H1 (cell line): ENCODE data around the gene OSBPL5. TPM values are rescaled to one million over a fixed set of nuclear protein-coding genes. Genes with fewer than 3 reads are reported as not detected.

Source experiments
- CTCF ChIA-PET: fragments of 300-600 bp; sonication (Branson Sonifier 250); formaldehyde crosslinking; loops from one replicate; lab custom pipeline; 2021; ENCODE audit not compliant: partially characterized antibody; lab: Charles Lee
- POLR2A ChIA-PET: fragments of 300-600 bp; sonication (Branson Sonifier 250); formaldehyde crosslinking; loops from one replicate; lab custom pipeline; 2021; ENCODE audit warnings: inconsistent platforms; ENCODE audit not compliant: partially characterized antibody; lab: Charles Lee
- DNase-seq, 2 experiments: peaks; one replicate each; pipeline versions ENCODE4 v3.0.0 to v3.0.0-alpha.2; 2010 to 2022; ENCODE audit warnings: low spot score in 2 of 2, low read depth in 1 of 2, mixed read lengths in 1 of 2
- FAIRE-seq: peaks from 2 replicates; lab custom pipeline; 2011; peaks lifted over from hg19 to GRCh38; lab: Jason Lieb, UNC
- H2AFZ ChIP-seq: 2 replicates; pipeline ENCODE4 v1.8.1; 2012; ENCODE audit warnings: low read length, inconsistent platforms
- H2AK5ac ChIP-seq: 2 replicates; pipeline ENCODE4 v1.6.1; 2013; ENCODE audit warnings: low read depth, low read length
- H2BK120ac ChIP-seq: replicated peaks from 2 replicates; pipeline ENCODE3; 2013; ENCODE audit warnings: low read depth, low read length, inconsistent platforms
- H2BK12ac ChIP-seq: 2 replicates; pipeline ENCODE4 v1.6.1; 2013; ENCODE audit warnings: low read depth, low read length
- H2BK15ac ChIP-seq: 2 replicates; pipeline ENCODE4 v1.6.1; 2013; ENCODE audit warnings: low read length
- H2BK20ac ChIP-seq: 2 replicates; pipeline ENCODE4 v1.6.1; 2013; ENCODE audit warnings: low read length
- H2BK5ac ChIP-seq: 2 replicates; pipeline ENCODE4 v1.6.1; 2013; ENCODE audit warnings: low read depth, low read length
- H3K14ac ChIP-seq: 2 replicates; pipeline ENCODE4 v1.6.1; 2013; ENCODE audit warnings: inconsistent platforms; ENCODE audit not compliant: insufficient read length
- H3K18ac ChIP-seq: 2 replicates; pipeline ENCODE4 v1.6.1; 2013; ENCODE audit warnings: low read length; ENCODE audit errors: extremely low read depth
- H3K23ac ChIP-seq: 2 replicates; pipeline ENCODE4 v1.6.1; 2013; ENCODE audit warnings: inconsistent platforms; ENCODE audit not compliant: insufficient read length
- H3K23me2 ChIP-seq: 2 replicates; pipeline ENCODE4 v1.6.1; 2013; ENCODE audit warnings: low read depth, low read length
- H3K27ac ChIP-seq: 2 replicates; pipeline ENCODE4 v1.6.1; 2011; ENCODE audit warnings: low read depth, low read length, inconsistent platforms
- H3K27me3 ChIP-seq, 4 experiments: replicated peaks in 1 of 4; 1 replicate in 1 of 4; 2 replicates in 3 of 4; pipeline versions ENCODE4 v1.6.1 to v1.8.1; 2011 to 2013; ENCODE audit warnings: low read length in 3 of 4, mild to moderate bottlenecking in 3 of 4, inconsistent platforms in 2 of 4, mixed read lengths in 2 of 4, moderate library complexity in 1 of 4; ENCODE audit not compliant: control insufficient read depth in 3 of 4, insufficient read depth in 3 of 4; ENCODE audit errors: extremely low read depth in 1 of 4
- H3K36me3 ChIP-seq, 4 experiments: 2 replicates each; pipeline versions ENCODE4 v1.6.1 to v1.8.1; 2011 to 2013; ENCODE audit warnings: mild to moderate bottlenecking in 4 of 4, low read length in 3 of 4, moderate library complexity in 2 of 4, control low read depth in 1 of 4, inconsistent platforms in 1 of 4; ENCODE audit not compliant: insufficient read depth in 4 of 4, control insufficient read depth in 2 of 4
- H3K4ac ChIP-seq: replicated peaks from 2 replicates; pipeline ENCODE3; 2013; ENCODE audit warnings: low read length, low read depth, mixed read lengths, inconsistent platforms; ENCODE audit not compliant: insufficient read length
- H3K4me1 ChIP-seq, 4 experiments: replicated peaks in 1 of 4; 1 replicate in 1 of 4; 2 replicates in 3 of 4; pipeline versions ENCODE4 v1.6.1 to v1.8.1; 2011 to 2013; ENCODE audit warnings: low read length in 3 of 4, inconsistent platforms in 2 of 4, mixed read lengths in 1 of 4; ENCODE audit not compliant: insufficient read depth in 4 of 4, control insufficient read depth in 3 of 4
- H3K4me2 ChIP-seq, 2 experiments: 2 replicates each; pipeline versions ENCODE4 v1.6.1 to v1.8.1; 2011 to 2013; ENCODE audit warnings: low read depth in 2 of 2, low read length in 2 of 2, control low read depth in 1 of 2, inconsistent platforms in 1 of 2, mild to moderate bottlenecking in 1 of 2; ENCODE audit not compliant: insufficient read depth in 1 of 2
- H3K4me3 ChIP-seq, 4 experiments: fragments of 200-600, 300-600 bp in 1 of 4; sonication (generic), shearing (Covaris generic), sonication (Bioruptor Twin) in 1 of 4; 2 replicates each; pipeline versions ENCODE4 v1.5.1 to v1.8.1; 2011 to 2016; ENCODE audit warnings: low read length in 4 of 4, low read depth in 3 of 4, control low read depth in 2 of 4, inconsistent platforms in 2 of 4, mild to moderate bottlenecking in 2 of 4, mixed read lengths in 1 of 4, moderate library complexity in 1 of 4; ENCODE audit not compliant: insufficient read depth in 2 of 4; ENCODE audit errors: extremely low read depth in 1 of 4
- H3K56ac ChIP-seq: replicated peaks from 2 replicates; pipeline ENCODE3; 2013; ENCODE audit warnings: low read depth, mild to moderate bottlenecking, mixed read lengths, low read length, inconsistent platforms; ENCODE audit not compliant: insufficient read length
- H3K79me1 ChIP-seq: 2 replicates; pipeline ENCODE4 v1.6.1; 2013; ENCODE audit warnings: low read depth, low read length, control low read depth
- H3K79me2 ChIP-seq, 2 experiments: 2 replicates each; pipeline versions ENCODE4 v1.6.1 to v1.8.1; 2012 to 2013; ENCODE audit warnings: low read length in 2 of 2, mild to moderate bottlenecking in 2 of 2, inconsistent platforms in 1 of 2; ENCODE audit not compliant: insufficient read depth in 2 of 2, control insufficient read depth in 1 of 2
- H3K9ac ChIP-seq, 4 experiments: replicated peaks in 1 of 4; 1 replicate in 1 of 4; 2 replicates in 3 of 4; pipeline versions ENCODE4 v1.6.1 to v1.8.1; 2011 to 2013; ENCODE audit warnings: low read depth in 3 of 4, low read length in 3 of 4, control low read depth in 2 of 4, mild to moderate bottlenecking in 2 of 4, moderate library complexity in 2 of 4, inconsistent platforms in 1 of 4; ENCODE audit errors: extremely low read depth in 1 of 4
- H3K9me3 ChIP-seq, 2 experiments: 2 replicates each; pipeline versions ENCODE4 v1.6.1 to v1.8.1; 2012 to 2013; ENCODE audit warnings: mild to moderate bottlenecking in 2 of 2, moderate library complexity in 2 of 2, control low read depth in 1 of 2, inconsistent platforms in 1 of 2, low read depth in 1 of 2, low read length in 1 of 2, mixed read lengths in 1 of 2; ENCODE audit not compliant: insufficient read depth in 2 of 2
- H4K20me1 ChIP-seq, 2 experiments: replicated peaks in 1 of 2; 2 replicates each; pipeline versions ENCODE3 to v1.8.1; 2011 to 2013; ENCODE audit warnings: inconsistent platforms in 2 of 2, low read length in 2 of 2, mild to moderate bottlenecking in 1 of 2; ENCODE audit not compliant: insufficient read depth in 2 of 2, control insufficient read depth in 1 of 2
- H4K5ac ChIP-seq: 2 replicates; pipeline ENCODE4 v1.6.1; 2013; ENCODE audit warnings: low read length, low read depth, mixed read lengths, inconsistent platforms; ENCODE audit not compliant: insufficient read length
- H4K8ac ChIP-seq: 2 replicates; pipeline ENCODE4 v1.8.0; 2013; ENCODE audit warnings: mild to moderate bottlenecking, moderate library complexity, low read length, inconsistent platforms; ENCODE audit not compliant: insufficient read depth; ENCODE audit errors: extremely low read depth
- H4K91ac ChIP-seq: replicated peaks from 2 replicates; pipeline ENCODE3; 2013; ENCODE audit warnings: low read length, mixed read lengths, inconsistent platforms; ENCODE audit not compliant: insufficient read length
- WGBS, 2 experiments: shearing (Covaris generic) in 1 of 2; methylation state at CpG; one replicate each; pipeline versions ENCODE4 v1.1.6 to v1.1.7; 2013 to 2015; ENCODE audit warnings: low lambda C conversion rate in 2 of 2, mixed read lengths in 2 of 2, inconsistent platforms in 1 of 2, low coverage in 1 of 2, missing lambda C conversion rate in 1 of 2; ENCODE audit not compliant: insufficient replicate concordance in 2 of 2, insufficient coverage in 1 of 2, insufficient read length in 1 of 2; ENCODE audit errors: extremely low coverage in 1 of 2, missing lambda C conversion rate in 1 of 2; 5-methylcytosine and 5-hydroxymethylcytosine counted together
- polyA plus RNA-seq, 7 experiments: library from polyadenylated mRNA; depleted of rRNA in 3 of 7; stranded (reverse) in 5 of 7; unstranded in 2 of 7; fragments of >200 nt in 5 of 7; fragments of 200-250 nt in 2 of 7; gene quantifications; 1 replicate in 5 of 7; 2 replicates in 1 of 7; 4 replicates in 1 of 7; pipeline versions ENCODE4 v1.2.1 to v1.2.3, GENCODE V29; 2011 to 2013; ENCODE audit warnings: missing spikeins in 2 of 7, mixed read lengths in 2 of 7
- total RNA-seq: library from RNA; stranded (reverse); fragmentation: NEBNext Ultra II Directional; extraction: Animal tissue kit (Norgen Biotek cat#: 25700); gene quantifications from 2 replicates; pipeline ENCODE4 v1.2.1, GENCODE V29; 2021

The OSBPL5 gene
- total and polyA plus RNA-seq, 2 of the 8 experiments (the other 6 are each of a cell fraction or from before 2014, with no cell fraction given): 3.4 to 9.9 TPM

DNA sequence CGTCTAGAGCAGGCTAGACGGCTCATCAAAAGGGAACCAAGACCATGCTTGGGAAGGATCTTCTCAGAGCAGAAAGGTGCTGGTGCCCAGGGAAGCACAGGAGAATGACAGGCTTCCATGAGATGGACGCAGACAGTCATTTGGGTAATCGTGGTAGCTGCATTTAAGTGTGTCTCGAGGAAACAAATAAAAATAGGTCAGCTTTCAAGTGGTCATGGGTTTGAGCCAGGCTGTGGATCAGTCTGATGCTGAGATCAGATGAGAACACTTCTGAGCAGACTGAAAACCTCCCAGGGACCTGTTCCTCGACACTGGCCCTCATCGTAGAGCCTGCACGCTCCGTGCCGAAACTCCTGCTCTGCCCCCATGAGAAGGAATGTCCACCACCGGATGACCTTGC, 112.5 kb downstream of the OSBPL5 start:
- Histone ChIP-seq H4K8ac (no peak overlapping the region), H2BK15ac (no peak overlapping the region), H3K18ac (no peak overlapping the region), H4K5ac (no peak overlapping the region), H3K79me2 (peaks cover 25 to 90% of the 10 kb centered on the region in 2 experiments), H3K36me3 (peaks cover 0 to 20% (median 2%) of the 10 kb centered on the region in 4 experiments; a peak in 3 of 8 replicates), H3K27ac (no peak overlapping the region), H3K4ac (no peak overlapping the region), H3K4me3 (no peak overlapping the region), H3K23ac (no peak overlapping the region), H3K14ac (no peak overlapping the region), H3K9ac (no peak overlapping the region), H2AFZ (no peak overlapping the region), H2BK5ac (no peak overlapping the region), H3K9me3 (no peaks in the 10 kb centered on the region), H4K20me1 (peaks cover 31 to 46% of the 10 kb centered on the region in 2 experiments), H3K23me2 (peaks cover 6% of the 10 kb centered on the region; the same call in 1 of the 2 replicates), H2AK5ac (no peak overlapping the region), H3K4me1 (peaks cover 0 to 17% (median 11%) of the 10 kb centered on the region in 4 experiments; a peak in 6 of 7 replicates), H2BK20ac (no peak overlapping the region), H3K27me3 (no peaks in the 10 kb centered on the region), H3K79me1 (peaks cover 32% of the 10 kb centered on the region), H2BK12ac (no peak overlapping the region), H3K56ac (no peak overlapping the region), H3K4me2 (no peak overlapping the region; a peak in 1 of 4 replicates), H2BK120ac (no peak overlapping the region), H4K91ac (no peak overlapping the region)
- WGBS, 2 experiments: 94% methylated on average over 11 of the region's 11 CpGs; no CpG with 5 or more reads in 1 of the 2 experiments
- no peak for DNase-seq
- FAIRE-seq: no peak
- CTCF ChIA-PET: interaction anchor here (1.2 to 20.3 kb wide), 4 partner anchors 9 to 36 kb away, joined by 5 to 434 read pairs (median 50); no protein-coding TSS in a partner anchor
- POLR2A ChIA-PET: interaction anchor here (1.2 to 1.7 kb wide), 3 partner anchors 12 to 30 kb away, joined by 3 to 6 read pairs (median 4); no protein-coding TSS in a partner anchor
